Astrocyte (in vitro differentiated cells and primary cell): ENCODE data around the gene TK2.

ENCODE experiments used
- CTCF ChIP-seq: IDR thresholded peaks from 2 replicates; pipeline ENCODE4 v1.5.1; 2011; ENCODE audit warnings: low read depth, mild to moderate bottlenecking, inconsistent platforms, low read length, moderate library complexity; ENCODE audit not compliant: insufficient read depth
- EZH2 ChIP-seq: IDR thresholded peaks from 2 replicates; pipeline ENCODE4 v1.6.1; 2012; ENCODE audit warnings: mild to moderate bottlenecking, low read length, inconsistent platforms; ENCODE audit not compliant: insufficient read depth

GRCh38 chr16:66554021-66554420 is 4.1 kb upstream of the TK2 start:
- TF ChIP-seq CTCF (no peak), EZH2 (no peak)
